ENCODE data around the gene PLEKHD1.

DNA sequence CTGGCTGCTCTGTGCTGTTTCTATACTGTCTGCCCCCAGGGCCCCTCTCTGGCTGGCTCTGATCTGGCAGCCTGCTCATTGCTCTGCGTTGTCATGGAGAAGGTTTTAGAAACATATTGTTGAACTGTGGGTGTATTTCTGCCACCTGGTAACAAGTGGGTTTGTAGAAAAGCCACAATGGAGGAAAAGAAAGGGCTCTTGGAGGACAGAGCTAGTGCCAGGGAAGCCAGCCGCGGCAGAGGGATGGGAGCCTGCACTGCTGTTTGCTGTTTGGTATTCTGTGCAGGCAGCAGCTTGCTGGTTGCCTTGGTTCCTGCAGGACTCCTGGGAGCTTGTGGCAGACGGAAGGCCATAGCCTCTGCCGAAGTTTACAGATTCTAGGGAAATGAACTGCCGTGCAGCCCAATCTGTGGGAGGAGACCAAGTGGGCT is 75.1 kb downstream of the PLEKHD1 start:
- TF ChIP-seq, protein P1, sequence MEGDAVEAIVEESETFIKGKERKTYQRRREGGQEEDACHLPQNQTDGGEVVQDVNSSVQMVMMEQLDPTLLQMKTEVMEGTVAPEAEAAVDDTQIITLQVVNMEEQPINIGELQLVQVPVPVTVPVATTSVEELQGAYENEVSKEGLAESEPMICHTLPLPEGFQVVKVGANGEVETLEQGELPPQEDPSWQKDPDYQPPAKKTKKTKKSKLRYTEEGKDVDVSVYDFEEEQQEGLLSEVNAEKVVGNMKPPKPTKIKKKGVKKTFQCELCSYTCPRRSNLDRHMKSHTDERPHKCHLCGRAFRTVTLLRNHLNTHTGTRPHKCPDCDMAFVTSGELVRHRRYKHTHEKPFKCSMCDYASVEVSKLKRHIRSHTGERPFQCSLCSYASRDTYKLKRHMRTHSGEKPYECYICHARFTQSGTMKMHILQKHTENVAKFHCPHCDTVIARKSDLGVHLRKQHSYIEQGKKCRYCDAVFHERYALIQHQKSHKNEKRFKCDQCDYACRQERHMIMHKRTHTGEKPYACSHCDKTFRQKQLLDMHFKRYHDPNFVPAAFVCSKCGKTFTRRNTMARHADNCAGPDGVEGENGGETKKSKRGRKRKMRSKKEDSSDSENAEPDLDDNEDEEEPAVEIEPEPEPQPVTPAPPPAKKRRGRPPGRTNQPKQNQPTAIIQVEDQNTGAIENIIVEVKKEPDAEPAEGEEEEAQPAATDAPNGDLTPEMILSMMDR (IDR thresholded peaks at IDR 0.05), result no peak
- no peak for TF ChIP-seq POLR2A (IDR thresholded peaks at IDR 0.05)

Data from ovary (tissue), 3 donors.